ENCODE data around the gene MLN. TPM values are rescaled to one million over a fixed set of nuclear protein-coding genes. Genes with fewer than 3 reads are reported as not detected.

Gene MLN
- total and polyA plus RNA-seq, 2 experiments from 2014 or later = 0.86 to 2.3 TPM

DNA sequence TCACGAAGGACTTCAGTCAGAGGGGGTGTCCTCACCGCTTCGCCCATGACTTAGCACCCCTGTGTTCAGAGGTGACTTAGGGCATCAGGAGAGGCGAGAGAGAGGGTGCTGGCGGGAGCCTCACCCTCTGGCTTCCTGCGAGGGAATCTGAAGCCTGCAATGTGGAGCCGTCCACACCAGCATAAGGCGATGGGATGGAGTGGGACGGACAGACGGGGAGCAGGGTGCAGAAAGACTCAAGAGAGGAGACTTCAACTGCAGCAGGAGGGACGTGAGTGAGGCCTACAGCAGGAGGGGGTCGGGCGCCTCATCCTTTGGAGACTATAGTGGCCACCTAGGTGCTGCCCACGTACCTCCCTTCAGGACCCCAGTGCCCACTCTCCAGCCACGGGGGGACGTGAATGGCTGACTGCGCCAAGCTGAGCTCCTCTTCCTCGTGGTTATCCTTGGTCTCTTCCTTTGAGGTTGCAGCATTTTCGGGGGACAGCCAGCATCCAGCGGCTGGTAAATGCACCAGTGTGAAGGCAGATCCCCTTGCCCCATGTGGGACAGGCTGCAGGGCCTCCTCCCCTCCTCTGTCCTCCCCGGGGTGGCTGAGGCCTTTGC, 26.9 kb upstream of the MLN start:
- no peak overlapping the region for H3K4me3 ChIP-seq
- TF ChIP-seq, protein P1, sequence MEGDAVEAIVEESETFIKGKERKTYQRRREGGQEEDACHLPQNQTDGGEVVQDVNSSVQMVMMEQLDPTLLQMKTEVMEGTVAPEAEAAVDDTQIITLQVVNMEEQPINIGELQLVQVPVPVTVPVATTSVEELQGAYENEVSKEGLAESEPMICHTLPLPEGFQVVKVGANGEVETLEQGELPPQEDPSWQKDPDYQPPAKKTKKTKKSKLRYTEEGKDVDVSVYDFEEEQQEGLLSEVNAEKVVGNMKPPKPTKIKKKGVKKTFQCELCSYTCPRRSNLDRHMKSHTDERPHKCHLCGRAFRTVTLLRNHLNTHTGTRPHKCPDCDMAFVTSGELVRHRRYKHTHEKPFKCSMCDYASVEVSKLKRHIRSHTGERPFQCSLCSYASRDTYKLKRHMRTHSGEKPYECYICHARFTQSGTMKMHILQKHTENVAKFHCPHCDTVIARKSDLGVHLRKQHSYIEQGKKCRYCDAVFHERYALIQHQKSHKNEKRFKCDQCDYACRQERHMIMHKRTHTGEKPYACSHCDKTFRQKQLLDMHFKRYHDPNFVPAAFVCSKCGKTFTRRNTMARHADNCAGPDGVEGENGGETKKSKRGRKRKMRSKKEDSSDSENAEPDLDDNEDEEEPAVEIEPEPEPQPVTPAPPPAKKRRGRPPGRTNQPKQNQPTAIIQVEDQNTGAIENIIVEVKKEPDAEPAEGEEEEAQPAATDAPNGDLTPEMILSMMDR (IDR thresholded peaks at IDR 0.05; ENCODE audit: poor library complexity) = no peak
- TF ChIP-seq EZH2phosphoT487 (IDR thresholded peaks at IDR 0.05; ENCODE audit: low read depth, severe bottlenecking, unreplicated experiment) = no peak
- no peak overlapping the region for H3K4me2 ChIP-seq
- H3K36me3 ChIP-seq (replicated peaks; ENCODE audit: insufficient read depth, low read depth) = no peaks in the 10 kb centered on the region
- H3K4me1 ChIP-seq (ENCODE audit: insufficient read depth) = peaks cover 23% of the 10 kb centered on the region
- no peak for DNase-seq (ENCODE audit: low spot score)
- 81% methylated on average over 21 of the region's 21 CpGs for WGBS (ENCODE audit: low lambda C conversion rate, missing lambda C conversion rate)
- H3K9me2 ChIP-seq (replicated peaks; ENCODE audit: insufficient read depth) = no peaks in the 10 kb centered on the region
- H3K9me3 ChIP-seq (ENCODE audit: low read depth) = no peaks in the 10 kb centered on the region
- H3K27me3 ChIP-seq = no peaks in the 10 kb centered on the region
- no peak overlapping the region for H2AFZ ChIP-seq
- no peak overlapping the region for H3K27ac ChIP-seq
- no peaks in the 10 kb centered on the region for H3K79me2 ChIP-seq
- H4K20me1 ChIP-seq (ENCODE audit: insufficient read depth, poor library complexity, severe bottlenecking) = no peaks in the 10 kb centered on the region

DNA sequence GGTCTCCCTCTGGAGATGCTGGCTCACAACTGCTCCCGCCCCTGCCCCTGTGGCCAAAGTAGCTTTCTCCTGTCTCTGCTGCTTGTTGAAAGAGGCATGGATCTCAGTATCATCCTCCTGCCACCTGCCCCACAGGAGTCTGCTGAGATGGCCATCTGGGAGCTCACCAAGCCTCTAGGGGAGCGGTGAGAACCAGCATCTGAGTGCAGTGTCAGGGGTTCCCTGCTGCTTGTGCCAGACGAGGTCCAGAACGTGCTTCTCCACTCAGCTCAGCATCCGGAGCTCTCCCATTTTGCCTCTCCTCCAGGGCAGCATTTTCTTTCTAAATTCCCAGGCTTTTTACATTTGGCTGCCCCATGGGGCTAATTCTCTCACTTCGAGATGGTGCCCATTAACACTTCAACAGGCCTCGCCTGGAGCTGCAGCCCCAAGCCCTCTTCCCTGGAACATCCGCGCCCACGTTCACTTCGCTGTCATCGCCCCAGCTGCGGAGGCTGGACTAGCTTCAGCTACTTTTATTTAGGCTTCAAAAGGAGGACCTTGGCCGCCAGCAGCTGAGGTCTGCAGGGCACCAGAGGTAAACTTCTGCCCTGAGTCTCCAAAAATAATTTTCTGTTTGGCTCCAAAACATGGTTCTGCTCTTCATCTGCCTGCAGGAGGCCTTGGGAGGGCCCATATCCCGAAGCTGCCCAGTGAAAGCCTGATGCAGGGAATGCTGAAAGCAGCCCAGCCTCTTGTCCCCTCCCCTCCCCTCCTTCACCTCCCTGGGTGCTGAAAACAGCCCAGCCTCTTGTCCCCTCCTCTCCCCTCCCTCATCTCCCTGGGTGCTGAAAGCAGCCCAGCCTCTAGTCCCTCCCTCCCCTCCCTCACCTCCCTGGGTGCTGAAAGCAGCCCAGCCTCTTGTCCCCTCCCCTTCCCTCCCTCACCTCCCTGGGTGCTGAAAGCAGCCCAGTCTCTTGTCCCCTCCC, 25.2 kb upstream of the MLN start:
- DNase-seq (ENCODE audit: low spot score) = no peak
- H3K9me3 ChIP-seq (ENCODE audit: low read depth) = no peaks in the 10 kb centered on the region
- peaks cover 23% of the 10 kb centered on the region for H3K4me1 ChIP-seq (ENCODE audit: insufficient read depth)
- no peak overlapping the region for H3K4me2 ChIP-seq
- no peaks in the 10 kb centered on the region for H3K79me2 ChIP-seq
- H3K4me3 ChIP-seq = no peak overlapping the region
- H3K36me3 ChIP-seq (replicated peaks; ENCODE audit: insufficient read depth, low read depth) = no peaks in the 10 kb centered on the region
- H3K9me2 ChIP-seq (replicated peaks; ENCODE audit: insufficient read depth) = no peaks in the 10 kb centered on the region
- WGBS (ENCODE audit: low lambda C conversion rate, missing lambda C conversion rate) = 43% methylated on average over 15 of the region's 15 CpGs
- H2AFZ ChIP-seq = no peak overlapping the region
- H4K20me1 ChIP-seq (ENCODE audit: insufficient read depth, poor library complexity, severe bottlenecking) = no peaks in the 10 kb centered on the region
- no peaks in the 10 kb centered on the region for H3K27me3 ChIP-seq
- TF ChIP-seq EZH2phosphoT487 (IDR thresholded peaks at IDR 0.05; ENCODE audit: low read depth, severe bottlenecking, unreplicated experiment) = no peak
- TF ChIP-seq, protein P1 (IDR thresholded peaks at IDR 0.05; ENCODE audit: poor library complexity) = no peak
- no peak for TF ChIP-seq EZH2 (IDR thresholded peaks at IDR 0.05; ENCODE audit: borderline replicate concordance)
- peak overlapping the region; percentile 46 for H3K27ac ChIP-seq

DNA sequence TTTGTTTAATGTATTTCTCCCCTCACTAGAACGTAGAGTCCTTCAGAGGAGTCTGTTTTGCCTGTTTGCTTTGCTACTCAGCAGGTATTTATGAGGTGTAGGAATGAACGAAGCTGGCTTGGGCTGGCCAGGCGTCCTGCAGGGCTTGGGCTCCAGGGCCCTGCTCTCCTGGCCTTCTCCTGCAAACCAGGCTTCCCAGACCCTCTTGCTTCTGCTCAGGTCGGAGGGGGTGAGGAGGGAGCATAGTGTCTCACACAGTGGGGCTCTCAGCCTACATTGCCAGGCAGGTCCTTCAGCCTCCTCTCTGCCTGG, 24.6 kb upstream of the MLN start:
- Histone ChIP-seq H2AFZ (no peak overlapping the region), H3K36me3 (replicated peaks; ENCODE audit: insufficient read depth, low read depth) (no peaks in the 10 kb centered on the region)

More for the DNA sequence above, 24.6 kb upstream of the MLN start:
- Histone ChIP-seq H3K27ac (peak overlapping the region; percentile 46), H3K9me3 (ENCODE audit: low read depth) (no peaks in the 10 kb centered on the region), H3K79me2 (no peaks in the 10 kb centered on the region), H3K4me2 (no peak overlapping the region), H3K9me2 (replicated peaks; ENCODE audit: insufficient read depth) (no peaks in the 10 kb centered on the region), H4K20me1 (ENCODE audit: insufficient read depth, poor library complexity, severe bottlenecking) (no peaks in the 10 kb centered on the region), H3K4me1 (ENCODE audit: insufficient read depth) (peaks cover 23% of the 10 kb centered on the region), H3K27me3 (no peaks in the 10 kb centered on the region), H3K4me3 (no peak overlapping the region)
- peak; percentile 47 for DNase-seq (ENCODE audit: low spot score)
- 23% methylated on average over 4 of the region's 4 CpGs for WGBS (ENCODE audit: low lambda C conversion rate, missing lambda C conversion rate)
- TF ChIP-seq, protein P1 (IDR thresholded peaks at IDR 0.05; ENCODE audit: poor library complexity) = no peak
- TF ChIP-seq EZH2 (IDR thresholded peaks at IDR 0.05; ENCODE audit: borderline replicate concordance) (no peak), EZH2phosphoT487 (IDR thresholded peaks at IDR 0.05; ENCODE audit: low read depth, severe bottlenecking, unreplicated experiment) (no peak)
